Measurements from ENCODE around the gene RERE.
"Not testable (repeated sequence)": the region's sequence is repeated elsewhere in the genome, so short reads cannot be mapped to it uniquely, and the experiment has no call there.

Gene RERE

GRCh38 chr1:8390707-8391106 is 426.7 kb downstream of the RERE start:
- no peak for DNase-seq

- no peak for DNase-seq
Measured at GRCh38 chr1:8389958-8390535, 427.4 kb downstream of the RERE start.

- DNase-seq: no peak
Measured at GRCh38 chr1:8388732-8389562, 428.5 kb downstream of the RERE start.

- DNase-seq: no peak
Measured at GRCh38 chr1:8386247-8386646, 431.2 kb downstream of the RERE start.

DNA sequence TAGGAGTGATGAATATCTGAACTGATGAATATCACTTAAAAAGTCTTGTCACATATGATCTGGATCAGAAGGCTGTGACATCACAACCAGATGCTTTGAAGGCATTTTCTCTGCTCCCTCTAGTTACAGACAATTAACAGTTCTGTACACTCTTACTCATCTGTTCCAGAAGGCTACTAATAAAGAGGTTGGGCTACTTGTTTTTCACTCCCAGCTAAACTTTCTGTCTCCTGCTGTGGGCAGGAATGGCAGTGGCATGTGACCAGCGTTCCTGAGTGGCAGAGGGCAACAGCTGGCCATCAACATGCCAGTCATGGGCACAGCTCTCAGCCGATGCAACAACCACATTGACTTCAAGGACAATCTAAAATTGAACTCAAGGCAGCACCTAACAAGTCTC is 432.9 kb downstream of the RERE start:
- DNase-seq: no peak

DNA sequence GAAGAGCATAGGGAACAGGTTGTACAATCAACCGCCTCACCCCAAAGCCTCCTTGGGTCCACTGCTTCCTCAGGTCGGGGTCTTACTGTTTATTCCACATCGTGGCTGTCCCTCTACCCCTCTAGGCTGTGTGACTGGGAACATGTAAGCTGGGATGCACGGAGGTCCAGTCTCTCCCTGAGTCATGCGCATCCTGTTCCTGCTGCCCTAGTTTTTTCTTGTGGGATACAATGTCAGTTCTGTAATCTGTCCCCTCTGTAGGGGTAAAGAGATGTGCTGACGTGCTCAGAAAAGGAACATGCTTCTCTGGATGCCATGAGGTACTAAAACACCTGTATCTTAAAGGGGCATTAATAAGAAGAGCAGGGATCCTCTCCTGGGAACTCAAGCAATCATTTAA is 433.4 kb downstream of the RERE start:
- DNase-seq: no peak

DNA sequence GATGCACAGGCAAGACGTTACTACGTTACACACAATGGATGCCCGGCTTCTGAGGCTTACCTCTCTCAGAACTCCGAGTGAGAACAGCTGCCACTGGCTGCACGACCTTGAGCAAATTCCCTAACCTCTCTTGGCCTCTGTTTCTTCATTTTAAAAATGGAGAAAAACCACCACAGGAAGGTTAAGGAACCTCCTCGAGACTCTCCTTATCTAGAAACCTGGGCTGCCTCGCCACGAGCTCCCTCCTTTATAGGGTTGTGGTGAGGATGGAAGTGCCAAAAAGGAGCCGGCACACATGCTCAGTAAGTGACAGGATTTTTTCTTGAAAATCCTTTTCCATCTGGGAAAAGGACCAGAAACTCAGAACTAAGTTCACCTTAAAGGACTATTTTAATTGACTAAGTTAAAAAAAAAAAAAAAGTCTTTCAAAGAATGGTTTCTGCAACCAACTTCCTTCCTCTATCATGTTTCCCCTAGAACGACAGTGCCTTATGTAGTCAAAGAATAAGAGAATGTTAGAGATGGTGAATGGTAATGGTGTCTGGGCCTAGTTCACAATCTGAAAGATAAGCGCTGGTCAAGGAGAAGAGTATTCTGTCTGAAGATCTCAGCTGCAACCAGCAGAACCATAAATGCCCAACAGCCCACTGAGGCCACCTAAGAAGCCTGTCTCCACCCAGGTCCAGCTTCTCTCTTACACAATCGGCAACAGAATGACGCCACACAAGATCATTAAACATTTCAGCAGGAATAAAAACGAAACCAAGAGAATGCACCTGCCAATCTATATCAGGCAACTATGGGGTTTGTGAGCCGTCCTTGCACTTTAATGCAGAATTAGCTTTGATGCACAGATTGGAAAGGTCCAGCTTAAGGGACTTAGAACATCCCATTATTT is 434.6 kb downstream of the RERE start:
- no peak for DNase-seq

- DNase-seq: no peak
Measured at GRCh38 chr1:8382051-8382505, 435.4 kb downstream of the RERE start.

- no peak for DNase-seq
Measured at GRCh38 chr1:8381618-8382017, 435.8 kb downstream of the RERE start.

DNA sequence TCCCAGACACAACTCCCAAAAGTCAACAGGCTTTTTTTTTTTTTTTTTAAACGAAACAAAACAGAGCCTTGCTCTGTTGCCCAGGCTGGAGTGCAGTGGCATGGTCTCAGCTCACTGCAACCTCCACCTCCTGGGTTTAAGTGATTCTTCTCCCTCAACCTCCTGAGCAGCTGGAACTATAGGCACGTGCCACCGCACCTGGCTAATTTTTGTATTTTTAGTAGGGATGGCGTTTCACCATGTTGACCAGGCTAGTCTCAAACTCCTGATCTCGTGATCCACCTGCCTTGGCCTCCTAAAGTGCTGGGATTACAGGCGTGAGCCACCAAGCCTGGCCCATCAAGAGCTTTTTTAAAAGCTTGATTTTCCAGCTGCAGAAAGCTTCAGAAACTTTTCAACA is 437.1 kb downstream of the RERE start:
- not testable (repeated sequence) for DNase-seq

DNA sequence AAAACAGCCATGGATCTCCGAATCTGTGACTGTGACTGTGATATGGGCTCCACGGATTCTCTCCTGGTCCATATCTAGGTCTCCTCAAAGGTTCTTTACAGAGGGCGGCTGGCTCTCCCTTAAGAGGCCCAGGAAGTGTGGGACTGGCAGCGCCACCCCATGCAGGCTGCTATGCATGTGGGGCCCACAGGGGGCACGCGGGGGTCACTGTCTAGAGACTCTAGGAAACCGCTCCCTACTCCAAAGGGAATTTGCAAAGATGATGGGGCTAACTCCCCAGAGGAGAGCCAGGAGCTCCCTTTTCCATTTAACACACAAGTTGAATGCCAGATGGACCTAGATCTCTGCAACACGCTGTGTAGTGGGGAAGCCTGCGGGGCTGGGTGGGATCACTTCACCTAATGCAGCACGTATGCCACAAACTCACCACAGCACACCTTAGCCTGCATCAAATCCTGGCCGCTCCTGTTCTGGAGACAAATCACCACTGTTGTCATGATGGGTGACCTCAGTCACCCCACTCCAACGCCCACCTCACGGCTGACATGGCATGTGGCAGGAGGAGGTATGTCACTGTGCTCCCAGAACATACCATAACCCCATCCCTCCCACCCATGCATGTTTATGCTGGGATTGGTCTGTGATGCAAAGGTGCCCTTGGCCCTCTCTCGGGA is 437.8 kb downstream of the RERE start:
- DNase-seq: no peak

DNA sequence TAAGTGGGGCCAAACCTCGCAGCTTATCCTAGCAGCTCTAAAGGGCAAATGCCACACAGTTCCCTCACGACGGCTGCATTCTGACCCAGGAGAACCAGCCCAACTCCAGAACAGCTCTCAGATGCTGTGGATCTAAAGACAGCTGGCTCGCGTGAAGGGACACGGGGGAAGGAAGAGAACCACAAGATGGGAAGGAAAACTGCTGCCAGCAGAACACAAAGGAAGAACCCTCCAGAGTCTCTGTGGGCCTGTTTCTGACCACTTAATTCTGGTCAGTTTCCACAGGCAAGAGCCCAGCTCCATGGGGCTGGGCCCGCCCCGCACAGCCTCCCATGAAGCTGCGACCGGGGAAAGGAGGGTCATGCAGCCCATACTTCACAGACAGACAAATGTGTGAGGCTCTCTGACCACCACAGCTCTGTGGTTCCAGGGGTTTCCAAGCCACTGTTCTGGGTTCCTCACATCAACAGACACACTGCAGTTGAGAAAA is 438.4 kb downstream of the RERE start:
- DNase-seq: no peak

DNA sequence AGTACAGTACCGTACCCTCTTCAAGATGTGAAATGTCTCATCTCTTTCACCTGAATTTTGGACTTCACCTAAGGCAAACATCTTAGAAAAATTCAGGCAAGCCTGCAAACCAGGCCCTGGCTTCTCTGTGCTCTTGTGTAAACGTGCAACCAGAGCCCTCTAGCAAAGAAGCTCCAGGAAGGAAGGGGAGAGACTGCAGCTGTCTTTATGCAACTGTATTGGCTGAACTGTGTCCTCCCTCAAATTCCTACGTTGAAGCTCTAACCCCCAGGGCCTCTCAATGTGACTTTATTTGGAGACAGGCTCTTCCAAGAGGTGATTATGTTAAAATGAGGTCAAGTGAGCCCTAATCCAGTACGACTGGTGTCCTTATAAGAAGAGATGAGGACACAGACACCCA is 439.3 kb downstream of the RERE start:
- DNase-seq: no peak

DNA sequence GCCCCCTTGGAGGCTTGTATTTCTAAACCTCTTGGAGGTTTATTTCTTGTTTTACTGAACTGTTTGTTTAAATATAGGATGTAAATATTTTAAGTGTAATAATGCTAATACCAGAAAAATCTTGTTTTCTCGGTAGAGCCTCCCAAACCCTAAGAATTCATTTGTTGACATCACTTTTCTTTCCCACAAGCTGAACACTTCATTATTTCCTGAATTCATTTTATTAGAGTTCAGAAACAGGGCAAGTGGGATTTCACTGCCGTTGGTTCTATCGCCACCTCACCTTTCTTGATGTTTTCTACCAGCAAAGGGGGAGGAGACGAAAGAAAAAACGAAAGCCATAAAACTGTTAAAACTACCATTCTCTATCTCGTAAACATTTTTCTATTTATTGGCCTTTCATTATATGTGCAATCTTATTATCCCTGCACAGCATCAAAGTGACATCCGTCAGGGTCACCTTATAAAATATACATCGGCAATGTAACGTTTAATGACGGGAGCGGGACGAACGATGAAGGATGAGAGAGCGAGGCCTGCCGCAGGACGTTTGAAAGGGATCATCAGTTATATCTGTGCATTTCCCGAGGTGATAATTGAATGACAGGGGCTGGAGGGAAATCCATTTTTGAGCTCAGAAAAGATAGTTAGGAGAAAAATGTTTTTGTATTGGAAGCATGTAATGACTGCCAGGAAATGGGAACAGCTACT is 440.0 kb downstream of the RERE start:
- no peak for DNase-seq

DNA sequence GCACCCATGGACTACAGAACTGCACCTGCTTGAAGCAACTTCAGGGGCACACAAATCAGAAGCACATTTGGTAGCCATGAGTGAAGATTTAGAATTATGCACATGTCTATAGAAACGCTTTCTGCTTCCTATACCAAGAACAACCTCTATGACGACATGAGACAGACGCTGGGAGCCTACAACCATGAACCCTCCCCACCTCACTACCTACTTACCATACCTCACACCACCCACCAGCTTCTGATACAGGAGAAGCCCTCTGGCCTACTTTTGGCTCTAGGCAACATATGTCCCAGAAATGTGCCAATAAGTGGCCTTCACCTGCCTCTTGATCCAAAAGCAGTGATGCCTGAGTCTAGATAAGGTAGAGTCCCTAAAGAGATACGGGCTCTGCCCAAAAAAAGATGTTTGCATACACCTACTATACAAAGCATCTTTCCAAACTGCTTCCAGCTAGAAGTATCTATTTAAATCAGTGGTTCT is 441.0 kb downstream of the RERE start:
- no peak for DNase-seq

- DNase-seq: no peak
Measured at GRCh38 chr1:8374812-8375211, 442.6 kb downstream of the RERE start.

- no peak for DNase-seq
Measured at GRCh38 chr1:8374356-8374755, 443.1 kb downstream of the RERE start.

DNA sequence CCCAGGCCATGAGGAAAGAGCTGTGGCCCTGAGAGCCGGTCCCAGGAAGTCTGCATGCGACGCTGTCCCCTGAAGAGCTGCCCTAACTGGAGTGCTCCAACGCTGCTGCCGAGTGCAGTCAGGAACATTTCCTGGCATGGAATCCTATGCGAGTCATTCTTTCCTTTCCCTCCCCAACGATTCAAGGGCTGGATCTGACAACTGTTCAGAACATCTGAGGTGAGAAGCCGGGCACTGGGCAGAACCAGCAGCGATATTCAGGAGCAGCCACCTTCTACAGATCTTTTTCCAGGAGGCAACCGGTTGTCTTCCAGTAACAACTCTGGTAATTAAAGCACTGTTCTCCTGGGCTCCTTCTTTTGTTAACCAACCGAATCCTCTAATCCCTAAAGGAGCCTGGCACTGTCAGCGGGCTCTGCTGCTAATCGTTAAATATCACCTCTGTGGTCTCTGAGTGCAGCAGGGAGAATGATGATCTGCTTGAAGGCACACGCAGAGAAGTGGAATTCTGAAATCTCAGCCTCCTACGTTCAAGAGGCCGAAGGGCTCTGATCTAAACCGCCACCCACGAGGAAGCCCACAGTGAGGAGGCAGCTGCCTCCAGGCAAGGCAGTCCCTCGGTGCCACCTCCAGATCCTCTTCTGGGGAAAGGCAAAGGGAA is 443.7 kb downstream of the RERE start:
- DNase-seq: peak; percentile 35

GRCh38 chr1:8373125-8373524 is 444.3 kb downstream of the RERE start:
- no peak for DNase-seq

DNA sequence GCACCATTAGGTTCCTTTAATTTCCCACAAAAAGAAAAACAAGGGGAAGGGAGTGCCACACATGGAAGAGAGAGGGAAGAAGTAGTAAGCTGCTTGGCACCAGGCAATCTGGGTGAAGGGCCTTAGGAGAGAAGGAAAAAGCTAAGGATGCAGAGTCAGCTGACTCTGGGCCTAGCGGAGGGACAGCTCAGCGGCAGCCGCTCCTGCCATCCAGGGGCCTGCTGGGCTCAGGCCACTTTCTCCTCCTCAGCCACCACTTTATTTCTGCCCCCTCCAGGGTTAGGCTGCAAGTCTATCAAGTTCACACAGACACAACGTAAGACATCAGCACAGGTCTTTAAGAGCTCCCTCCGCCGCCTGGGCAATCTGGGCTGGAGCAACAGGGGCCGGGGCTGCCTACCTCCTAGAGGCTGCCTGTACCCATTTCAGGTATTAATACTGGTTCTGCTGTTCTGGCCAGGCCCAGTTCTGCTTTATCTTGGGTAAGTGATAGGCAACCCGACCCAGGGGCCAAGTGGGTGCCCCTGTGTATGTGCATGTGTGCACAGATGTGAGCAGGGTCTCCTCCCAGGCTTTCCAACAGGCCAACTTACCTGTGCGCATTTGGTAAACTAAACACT is 446.0 kb downstream of the RERE start:
- DNase-seq: no peak

DNA sequence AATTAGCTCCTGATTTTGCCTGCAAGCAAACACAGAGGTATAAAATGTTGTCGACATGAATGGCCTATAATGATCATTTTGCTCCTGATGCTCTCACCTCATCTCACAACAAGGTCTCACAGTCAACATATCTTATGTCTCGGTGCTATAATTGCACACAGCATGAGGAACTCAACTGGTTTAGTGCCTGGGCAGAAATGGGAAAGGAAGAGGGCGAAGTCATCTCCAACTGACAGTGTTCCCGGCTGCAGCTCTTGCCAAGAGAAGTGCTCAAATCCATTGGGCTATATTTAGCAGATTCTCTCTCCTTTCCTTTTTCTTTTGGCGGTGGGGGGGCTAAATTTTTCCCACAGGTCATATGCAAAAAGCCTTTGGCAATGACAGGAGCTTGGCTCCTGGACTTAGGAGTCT is 446.5 kb downstream of the RERE start:
- peak; percentile 68 for DNase-seq

Data from NCI-H1092 (cell line).